GM12864 (cell line): ENCODE data around the gene YIPF6.

Experiments used
- DNase-seq: peaks from one replicate; pipeline ENCODE4 v3.0.0-alpha.2; 2011; ENCODE audit warnings: low read depth
- H3K4me3 ChIP-seq: 2 replicates; pipeline ENCODE4 v1.5.1; 2011; ENCODE audit warnings: mild to moderate bottlenecking, low read depth, low read length, control low read depth
- TF ChIP-seq, protein P1 (sequence below): IDR thresholded peaks from 2 replicates; pipeline ENCODE4 v1.5.1; 2011; ENCODE audit warnings: low read depth, mild to moderate bottlenecking, moderate library complexity, low read length, control low read depth, inconsistent platforms; ENCODE audit errors: missing control alignments

YIPF6 gene, protein sequence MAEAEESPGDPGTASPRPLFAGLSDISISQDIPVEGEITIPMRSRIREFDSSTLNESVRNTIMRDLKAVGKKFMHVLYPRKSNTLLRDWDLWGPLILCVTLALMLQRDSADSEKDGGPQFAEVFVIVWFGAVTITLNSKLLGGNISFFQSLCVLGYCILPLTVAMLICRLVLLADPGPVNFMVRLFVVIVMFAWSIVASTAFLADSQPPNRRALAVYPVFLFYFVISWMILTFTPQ

DNA sequence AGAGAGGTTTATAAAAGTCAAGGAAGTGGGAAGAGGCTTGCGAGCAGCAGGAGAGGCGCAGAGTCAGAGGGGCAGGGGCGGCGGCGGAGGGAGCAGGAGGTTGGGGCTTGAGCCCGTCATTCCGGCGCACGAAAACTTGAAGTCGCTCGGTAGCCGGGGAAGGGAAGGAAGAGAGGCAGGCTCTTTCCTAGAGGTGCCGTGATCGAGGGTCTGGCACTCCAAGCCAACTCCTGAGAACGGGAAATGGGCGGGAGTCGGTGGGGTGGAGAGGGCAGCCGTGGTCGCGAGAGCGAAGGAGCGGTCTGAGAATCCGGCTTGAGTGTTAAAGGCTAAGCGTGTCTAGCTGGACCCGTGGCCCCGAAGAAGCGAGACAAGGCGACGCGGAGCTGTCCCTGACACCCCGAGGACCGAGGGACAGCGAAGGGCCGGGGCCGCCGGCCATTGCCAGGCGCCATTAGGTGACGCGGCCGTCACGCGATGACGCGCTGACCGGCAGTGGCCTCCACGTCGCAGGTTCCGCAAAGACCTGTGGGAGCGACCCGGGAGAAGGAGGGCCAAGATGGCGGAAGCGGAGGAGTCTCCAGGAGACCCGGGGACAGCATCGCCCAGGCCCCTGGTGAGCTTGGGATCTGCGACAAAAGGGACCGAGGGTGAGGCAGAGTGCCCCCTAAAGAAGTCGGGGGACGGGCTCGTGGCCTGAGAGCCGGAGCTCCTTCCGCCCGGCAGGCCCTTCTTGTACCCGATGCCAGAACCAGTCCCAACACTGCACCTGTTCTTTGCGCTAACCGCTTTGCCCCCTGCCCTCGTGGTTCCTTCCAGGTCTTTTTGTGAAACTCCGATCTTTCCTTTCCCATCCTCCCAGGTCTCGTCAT is at the start of gene YIPF6:
TSS of gene YIPF6 (plus strand) at position 544 of the 872 bp plus-strand sequence. CDS start at position 560, 16 bp downstream.
- no peak for DNase-seq

DNA sequence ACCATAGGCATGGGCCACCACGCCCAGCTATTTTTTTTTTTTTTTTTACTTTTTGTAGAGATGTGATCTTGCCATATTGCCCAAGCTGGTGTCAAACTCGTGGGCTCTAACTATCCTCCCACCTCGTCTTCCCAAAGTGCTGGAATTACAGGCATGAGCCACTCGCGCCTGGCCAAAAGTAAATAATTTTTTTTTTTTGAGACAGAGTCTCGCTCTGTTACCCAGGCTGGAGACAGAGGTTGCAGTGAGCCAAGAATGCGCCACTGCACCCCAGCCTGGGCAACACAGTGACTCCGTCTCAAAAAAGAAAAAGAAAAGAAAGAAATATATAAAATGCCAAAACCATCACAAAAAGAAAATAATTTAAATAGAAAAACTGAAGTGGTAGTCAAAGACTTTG is 47.1 kb upstream of the YIPF6 start:
- no peak for DNase-seq
- TF ChIP-seq, protein P1, sequence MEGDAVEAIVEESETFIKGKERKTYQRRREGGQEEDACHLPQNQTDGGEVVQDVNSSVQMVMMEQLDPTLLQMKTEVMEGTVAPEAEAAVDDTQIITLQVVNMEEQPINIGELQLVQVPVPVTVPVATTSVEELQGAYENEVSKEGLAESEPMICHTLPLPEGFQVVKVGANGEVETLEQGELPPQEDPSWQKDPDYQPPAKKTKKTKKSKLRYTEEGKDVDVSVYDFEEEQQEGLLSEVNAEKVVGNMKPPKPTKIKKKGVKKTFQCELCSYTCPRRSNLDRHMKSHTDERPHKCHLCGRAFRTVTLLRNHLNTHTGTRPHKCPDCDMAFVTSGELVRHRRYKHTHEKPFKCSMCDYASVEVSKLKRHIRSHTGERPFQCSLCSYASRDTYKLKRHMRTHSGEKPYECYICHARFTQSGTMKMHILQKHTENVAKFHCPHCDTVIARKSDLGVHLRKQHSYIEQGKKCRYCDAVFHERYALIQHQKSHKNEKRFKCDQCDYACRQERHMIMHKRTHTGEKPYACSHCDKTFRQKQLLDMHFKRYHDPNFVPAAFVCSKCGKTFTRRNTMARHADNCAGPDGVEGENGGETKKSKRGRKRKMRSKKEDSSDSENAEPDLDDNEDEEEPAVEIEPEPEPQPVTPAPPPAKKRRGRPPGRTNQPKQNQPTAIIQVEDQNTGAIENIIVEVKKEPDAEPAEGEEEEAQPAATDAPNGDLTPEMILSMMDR, result no peak
- H3K4me3 ChIP-seq, result no peak overlapping the region

More for the DNA sequence above, at the start of gene YIPF6:
- peak within 1 kb of the TSS; percentile 71 for H3K4me3 ChIP-seq
- TF ChIP-seq, protein P1, result no peak

DNA sequence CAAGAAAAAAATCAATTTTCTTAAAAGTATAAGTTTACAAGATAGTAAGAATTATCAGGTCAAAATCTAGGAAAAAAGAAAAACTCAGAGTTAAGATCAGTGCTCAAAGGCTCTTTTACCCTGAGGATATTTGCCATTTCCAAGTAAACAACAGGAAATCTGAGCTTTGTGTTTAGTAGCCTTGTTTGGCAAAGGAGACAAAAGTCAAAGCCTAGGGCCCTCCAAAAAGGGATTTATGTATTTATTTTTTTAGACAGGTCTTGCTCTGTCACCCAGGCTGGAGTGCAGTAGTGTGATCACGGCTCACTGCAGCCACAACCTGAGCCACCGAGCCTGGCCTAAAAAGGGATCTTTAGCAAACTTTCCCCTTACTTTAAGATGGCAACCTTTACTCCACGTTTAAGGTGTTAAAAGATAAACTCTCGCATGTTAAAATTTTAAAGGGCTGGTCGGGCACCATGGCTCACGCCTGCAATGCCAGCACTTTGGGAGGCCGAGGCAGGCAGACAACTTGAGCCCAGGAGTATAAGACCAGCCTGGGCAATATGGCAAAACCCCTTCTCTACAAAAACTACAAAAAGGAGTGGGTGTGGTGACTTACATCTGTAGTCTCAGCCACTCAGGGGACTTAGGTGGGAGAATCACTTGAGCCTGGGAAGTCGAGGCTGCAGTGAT is 44.2 kb upstream of the YIPF6 start:
- no peak overlapping the region for H3K4me3 ChIP-seq
- TF ChIP-seq, protein P1, result no peak
- no peak for DNase-seq

DNA sequence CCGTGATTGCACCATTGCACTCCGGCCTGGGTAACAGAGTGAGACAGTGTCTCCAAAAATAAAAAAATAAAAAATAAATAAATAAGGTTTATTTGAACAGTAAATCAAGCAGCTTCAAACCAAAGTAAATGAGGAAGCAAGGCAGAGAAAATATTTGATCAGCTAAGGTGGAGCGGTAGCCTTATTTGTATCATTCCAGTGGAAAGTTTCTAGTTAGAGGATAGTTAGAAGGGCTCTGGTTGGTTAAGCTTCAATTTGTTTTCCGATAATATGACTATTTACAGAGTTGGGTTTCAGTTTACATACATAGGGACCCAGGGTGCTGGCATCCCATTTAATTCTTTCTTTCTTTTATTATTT is 43.7 kb upstream of the YIPF6 start:
- no peak for DNase-seq
- no peak overlapping the region for H3K4me3 ChIP-seq
- TF ChIP-seq, protein P1, result no peak

DNA sequence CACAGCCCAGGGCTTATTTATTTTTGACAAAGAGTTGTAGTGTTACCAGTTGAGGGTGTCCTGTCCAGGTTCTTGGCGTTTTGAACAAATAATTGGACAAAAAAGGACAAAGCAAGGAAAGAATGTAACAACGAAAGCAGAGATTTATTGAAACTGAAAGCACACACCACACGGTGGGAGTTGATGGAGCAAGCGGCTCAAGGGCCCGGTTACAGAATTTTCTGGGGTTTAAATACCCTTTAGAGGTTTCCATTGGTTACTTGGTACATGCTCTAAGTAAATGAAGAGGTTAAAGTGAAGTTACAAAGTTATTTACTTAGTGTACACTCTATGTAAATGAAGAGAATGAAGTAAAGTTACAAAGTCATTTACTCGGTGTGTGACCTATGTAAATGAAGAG is 37.8 kb upstream of the YIPF6 start:
- no peak overlapping the region for H3K4me3 ChIP-seq
- TF ChIP-seq, protein P1, result no peak

DNA sequence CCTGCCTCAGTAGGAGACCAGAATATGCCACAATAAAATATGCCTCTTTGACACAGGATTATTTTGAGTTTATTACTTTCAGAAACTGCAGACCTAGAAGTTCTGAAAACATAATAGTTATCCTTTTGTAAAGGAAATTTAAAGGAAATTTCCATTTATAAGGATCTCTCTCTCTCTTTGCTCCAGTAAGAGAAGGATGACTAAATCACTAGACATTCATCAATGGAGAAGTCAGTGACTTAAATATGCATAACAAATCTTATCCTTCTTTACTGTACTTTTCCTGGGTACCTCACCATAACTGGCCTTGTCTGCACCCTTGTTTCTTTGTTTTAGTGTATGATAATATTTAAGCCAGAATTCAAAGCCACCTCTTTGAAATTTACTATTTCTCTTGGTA is 37.3 kb upstream of the YIPF6 start:
- TF ChIP-seq, protein P1, result no peak
- DNase-seq, result no peak
- H3K4me3 ChIP-seq, result no peak overlapping the region

More for the DNA sequence above, 37.8 kb upstream of the YIPF6 start:
- no peak for DNase-seq
